SK-N-SH treated with all-trans-retinoic acid at 6 μM for 48 hours (cell line): ENCODE results near the gene SAC3D1.

Experiments used
- ARNTL ChIP-seq: fragments of 450-650 bp; formaldehyde crosslinking; IDR thresholded peaks from 2 replicates; pipeline ENCODE4 v1.5.0; 2020; ENCODE audit warnings: low read depth, mild to moderate bottlenecking, moderate library complexity, borderline replicate concordance
- CREB5 ChIP-seq: fragments of 250-450 bp; sonication (Bioruptor Pico); IDR thresholded peaks from 2 replicates; pipeline ENCODE4 v1.5.1; 2020; ENCODE audit warnings: low read depth, mild to moderate bottlenecking, moderate library complexity
- CSDC2 ChIP-seq: fragments of 250-450 bp; sonication (Bioruptor Pico); IDR thresholded peaks from 2 replicates; pipeline ENCODE4 v1.5.0; 2020; ENCODE audit warnings: mild to moderate bottlenecking, moderate library complexity
- CSRNP3 ChIP-seq: fragments of 250-450 bp; sonication (Bioruptor Pico); IDR thresholded peaks from 2 replicates; pipeline ENCODE4 v1.5.1; 2021; ENCODE audit warnings: mild to moderate bottlenecking, moderate library complexity
- ESRRG ChIP-seq: fragments of 250-450 bp; sonication (Bioruptor Pico); IDR thresholded peaks from 2 replicates; pipeline ENCODE4 v1.6.1; 2021; ENCODE audit warnings: mild to moderate bottlenecking
- GLIS3 ChIP-seq: fragments of 250-450 bp; sonication (Bioruptor Pico); IDR thresholded peaks from 2 replicates; pipeline ENCODE4 v1.5.0; 2020; ENCODE audit warnings: mild to moderate bottlenecking, moderate library complexity
- OSR1 ChIP-seq: fragments of 250-450 bp; sonication (Bioruptor Pico); IDR thresholded peaks from 2 replicates; pipeline ENCODE4 v1.8.0; 2022; ENCODE audit warnings: moderate library complexity, mild to moderate bottlenecking, inconsistent platforms
- RARB ChIP-seq: fragments of 250-450 bp; sonication (Bioruptor Pico); IDR thresholded peaks from 2 replicates; pipeline ENCODE4 v1.8.0; 2021; ENCODE audit warnings: mild to moderate bottlenecking, moderate library complexity
- TCF4 ChIP-seq: fragments of 250-450 bp; sonication (Bioruptor Pico); IDR thresholded peaks from 2 replicates; pipeline ENCODE4 v1.8.0; 2021; ENCODE audit warnings: mild to moderate bottlenecking, moderate library complexity, borderline replicate concordance
- TOX ChIP-seq: fragments of 250-450 bp; sonication (Bioruptor Pico); IDR thresholded peaks from 2 replicates; pipeline ENCODE4 v1.8.0; 2021; ENCODE audit warnings: mild to moderate bottlenecking, moderate library complexity, borderline replicate concordance
- ZC3H10 ChIP-seq: fragments of 250-450 bp; sonication (Bioruptor Pico); IDR thresholded peaks from 2 replicates; pipeline ENCODE4 v1.5.1; 2021; ENCODE audit warnings: mild to moderate bottlenecking, moderate library complexity
- ZFP3 ChIP-seq: fragments of 250-450 bp; sonication (Bioruptor Pico); IDR thresholded peaks from 2 replicates; pipeline ENCODE4 v1.5.0; 2020; ENCODE audit warnings: mild to moderate bottlenecking, moderate library complexity
- ZFP30 ChIP-seq: fragments of 450-650 bp; formaldehyde crosslinking; IDR thresholded peaks from 2 replicates; pipeline ENCODE4 v1.5.0; 2022; ENCODE audit warnings: mild to moderate bottlenecking, moderate library complexity
- ZNF8 ChIP-seq: fragments of 450-650 bp; formaldehyde crosslinking; IDR thresholded peaks from 2 replicates; pipeline ENCODE4 v1.5.0; 2020; ENCODE audit warnings: mild to moderate bottlenecking, moderate library complexity

GRCh38 chr11:65059523-65059922 is 18.5 kb downstream of the SAC3D1 start:
- no peak for TF ChIP-seq ARNTL (CRISPR knock-in tag)
- TF ChIP-seq CREB5 (CRISPR knock-in tag), result no peak
- TF ChIP-seq OSR1 (CRISPR knock-in tag), result no peak
- TF ChIP-seq ZFP3 (CRISPR knock-in tag), result no peak
- no peak for TF ChIP-seq ZFP30 (CRISPR knock-in tag)
- no peak for TF ChIP-seq CSRNP3 (CRISPR knock-in tag)
- no peak for TF ChIP-seq TCF4 (CRISPR knock-in tag)
- TF ChIP-seq CSDC2 (CRISPR knock-in tag), result no peak
- no peak for TF ChIP-seq ZNF8 (CRISPR knock-in tag)
- no peak for TF ChIP-seq RARB
- TF ChIP-seq GLIS3 (CRISPR knock-in tag), result no peak
- TF ChIP-seq ZC3H10 (CRISPR knock-in tag), result no peak
- no peak for TF ChIP-seq TOX (CRISPR knock-in tag)
- TF ChIP-seq ESRRG, result no peak
